Measurements from ENCODE around the gene PHACTR2.

DNA sequence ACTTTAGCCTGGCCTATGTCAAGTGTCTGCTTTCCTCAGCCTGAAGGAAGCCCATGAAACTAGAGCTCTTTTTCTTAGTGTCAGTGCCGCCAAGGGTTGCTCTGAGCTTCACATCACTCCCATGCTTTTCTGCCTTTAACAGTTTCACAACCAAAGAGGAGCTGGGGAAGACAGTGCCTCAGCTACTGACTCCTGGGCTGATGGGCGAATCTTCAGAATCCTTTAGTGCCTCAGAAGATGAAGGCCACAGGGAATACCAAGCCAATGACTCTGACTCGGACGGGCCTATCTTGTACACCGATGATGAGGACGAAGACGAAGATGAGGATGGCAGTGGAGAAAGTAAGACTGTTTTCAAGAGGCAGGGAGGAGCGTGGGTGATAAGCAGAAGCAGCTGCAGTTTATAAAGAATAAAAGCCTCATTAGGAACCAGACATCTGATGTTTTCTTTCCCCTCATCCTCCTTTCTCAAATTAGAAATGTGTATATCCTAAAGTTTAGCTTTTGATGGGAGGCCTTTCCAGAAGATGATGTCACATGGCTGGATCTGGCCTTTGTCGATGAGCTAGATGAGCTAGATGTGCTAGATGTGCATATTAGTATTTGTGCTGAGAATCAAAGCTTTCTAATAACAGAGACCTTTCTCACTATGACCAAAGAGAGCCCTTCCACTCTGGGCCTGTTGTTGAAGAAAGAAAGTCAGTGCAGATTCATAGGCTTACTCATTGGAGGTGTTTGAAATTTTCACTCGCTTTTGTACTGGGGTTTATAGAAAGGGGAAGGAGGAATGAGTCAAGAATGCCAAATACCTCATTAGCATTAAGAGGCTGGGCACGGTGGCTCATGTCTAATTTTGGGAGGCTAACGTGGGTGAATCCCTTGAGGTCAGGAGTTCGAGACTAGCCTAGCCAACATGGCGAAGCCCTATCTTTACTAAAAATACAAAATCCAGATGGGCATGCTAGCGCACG is 94.6 kb downstream of the PHACTR2 start:
- TF ChIP-seq, protein P1, sequence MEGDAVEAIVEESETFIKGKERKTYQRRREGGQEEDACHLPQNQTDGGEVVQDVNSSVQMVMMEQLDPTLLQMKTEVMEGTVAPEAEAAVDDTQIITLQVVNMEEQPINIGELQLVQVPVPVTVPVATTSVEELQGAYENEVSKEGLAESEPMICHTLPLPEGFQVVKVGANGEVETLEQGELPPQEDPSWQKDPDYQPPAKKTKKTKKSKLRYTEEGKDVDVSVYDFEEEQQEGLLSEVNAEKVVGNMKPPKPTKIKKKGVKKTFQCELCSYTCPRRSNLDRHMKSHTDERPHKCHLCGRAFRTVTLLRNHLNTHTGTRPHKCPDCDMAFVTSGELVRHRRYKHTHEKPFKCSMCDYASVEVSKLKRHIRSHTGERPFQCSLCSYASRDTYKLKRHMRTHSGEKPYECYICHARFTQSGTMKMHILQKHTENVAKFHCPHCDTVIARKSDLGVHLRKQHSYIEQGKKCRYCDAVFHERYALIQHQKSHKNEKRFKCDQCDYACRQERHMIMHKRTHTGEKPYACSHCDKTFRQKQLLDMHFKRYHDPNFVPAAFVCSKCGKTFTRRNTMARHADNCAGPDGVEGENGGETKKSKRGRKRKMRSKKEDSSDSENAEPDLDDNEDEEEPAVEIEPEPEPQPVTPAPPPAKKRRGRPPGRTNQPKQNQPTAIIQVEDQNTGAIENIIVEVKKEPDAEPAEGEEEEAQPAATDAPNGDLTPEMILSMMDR (IDR thresholded peaks at IDR 0.05), result no peak
- TF ChIP-seq POLR2A (IDR thresholded peaks at IDR 0.05), result no peak
- TF ChIP-seq POLR2AphosphoS5 (IDR thresholded peaks at IDR 0.05), result no peak
